HL-60 (cell line): Measurements from ENCODE around the gene MAJIN.

ENCODE experiments used
- DNase-seq, 2 experiments: peaks; one replicate each; pipeline ENCODE4 v3.0.0-alpha.2; 2010 to 2020; ENCODE audit warnings: low read depth in 1 of 2, low spot score in 1 of 2
- H3K27ac ChIP-seq: fragments of 250-450 bp; sonication (Bioruptor Pico); replicated peaks from 2 replicates; pipeline ENCODE4 v1.5.1; 2020; ENCODE audit warnings: mild to moderate bottlenecking, moderate library complexity
- H3K27me3 ChIP-seq: fragments of 250-450 bp; sonication (Bioruptor Pico); 2 replicates; pipeline ENCODE4 v1.5.1; 2021; ENCODE audit warnings: mild to moderate bottlenecking, moderate library complexity; ENCODE audit not compliant: insufficient read depth, poor library complexity, severe bottlenecking
- H3K4me3 ChIP-seq: replicated peaks from 2 replicates; pipeline ENCODE4 v1.5.1; 2011; ENCODE audit warnings: mild to moderate bottlenecking, control low read depth, low read length; ENCODE audit not compliant: insufficient read depth
- CTCF ChIP-seq: IDR thresholded peaks from one replicate; pipeline ENCODE4 v1.5.1; 2011; ENCODE audit warnings: low read length, control low read depth, inconsistent platforms; ENCODE audit not compliant: insufficient read depth
- GABPA ChIP-seq: IDR thresholded peaks from 2 replicates; pipeline ENCODE4 v1.6.1; 2012; ENCODE audit warnings: low read depth
- POLR2AphosphoS5 ChIP-seq: IDR thresholded peaks from 2 replicates; pipeline ENCODE4 v1.6.1; 2012; ENCODE audit warnings: low read depth
- REST ChIP-seq: IDR thresholded peaks from 2 replicates; pipeline ENCODE4 v1.6.1; 2012; ENCODE audit warnings: low read depth; ENCODE audit not compliant: insufficient replicate concordance
- SPI1 ChIP-seq: IDR thresholded peaks from 2 replicates; pipeline ENCODE4 v1.6.1; 2012; ENCODE audit warnings: low read depth, mild to moderate bottlenecking, borderline replicate concordance

The MAJIN gene

GRCh38 chr11:64909653-64910343 is 62.1 kb downstream of the MAJIN start:
- Histone ChIP-seq H3K27ac (no peak overlapping the region), H3K4me3 (no peak overlapping the region), H3K27me3 (no peaks in the 10 kb centered on the region)
- no peak for DNase-seq
- TF ChIP-seq POLR2AphosphoS5 (no peak), CTCF (no peak), SPI1 (no peak), REST (no peak), GABPA (no peak)

GRCh38 chr11:64908766-64909165 is 63.1 kb downstream of the MAJIN start:
- H3K27me3 ChIP-seq, result no peaks in the 10 kb centered on the region
- TF ChIP-seq GABPA (no peak), CTCF (no peak), SPI1 (no peak), REST (no peak), POLR2AphosphoS5 (no peak)
- H3K27ac ChIP-seq, result no peak overlapping the region
- no peak overlapping the region for H3K4me3 ChIP-seq
- DNase-seq, result no peak

GRCh38 chr11:64906314-64906635 is 65.6 kb downstream of the MAJIN start:
- TF ChIP-seq POLR2AphosphoS5, result no peak
- TF ChIP-seq REST, result no peak
- no peak for TF ChIP-seq GABPA
- TF ChIP-seq CTCF, result no peak
- no peak for TF ChIP-seq SPI1
- no peaks in the 10 kb centered on the region for H3K27me3 ChIP-seq
- H3K27ac ChIP-seq, result no peak overlapping the region
- DNase-seq, result no peak
- no peak overlapping the region for H3K4me3 ChIP-seq
